Gastrocnemius medialis (tissue), 4 donors: Measurements from ENCODE around the gene PKNOX2.

Source experiments
- POLR2A ChIP-seq, 2 donors: fragments of 450-650 bp; IDR thresholded peaks; one replicate each; pipeline ENCODE4 v1.6.1; 2017; ENCODE audit warnings: antibody characterized with exemption in 2 of 2, mild to moderate bottlenecking in 2 of 2, moderate library complexity in 2 of 2
- TF ChIP-seq, protein P1 (sequence below), 5 experiments: fragments of 450-650 bp in 3 of 5; fragments of 200-600 bp in 2 of 5; sonication (generic) in 2 of 5; IDR thresholded peaks in 4 of 5; conservative IDR thresholded peaks in 1 of 5; 1 replicate in 4 of 5; 2 replicates in 1 of 5; pipeline ENCODE4 v1.5.1; 2016 to 2019; ENCODE audit warnings: antibody characterized with exemption in 5 of 5, mild to moderate bottlenecking in 3 of 5, moderate library complexity in 3 of 5

GRCh38 chr11:125373426-125374391, 209.2 kb downstream of the PKNOX2 start:
- TF ChIP-seq, protein P1, sequence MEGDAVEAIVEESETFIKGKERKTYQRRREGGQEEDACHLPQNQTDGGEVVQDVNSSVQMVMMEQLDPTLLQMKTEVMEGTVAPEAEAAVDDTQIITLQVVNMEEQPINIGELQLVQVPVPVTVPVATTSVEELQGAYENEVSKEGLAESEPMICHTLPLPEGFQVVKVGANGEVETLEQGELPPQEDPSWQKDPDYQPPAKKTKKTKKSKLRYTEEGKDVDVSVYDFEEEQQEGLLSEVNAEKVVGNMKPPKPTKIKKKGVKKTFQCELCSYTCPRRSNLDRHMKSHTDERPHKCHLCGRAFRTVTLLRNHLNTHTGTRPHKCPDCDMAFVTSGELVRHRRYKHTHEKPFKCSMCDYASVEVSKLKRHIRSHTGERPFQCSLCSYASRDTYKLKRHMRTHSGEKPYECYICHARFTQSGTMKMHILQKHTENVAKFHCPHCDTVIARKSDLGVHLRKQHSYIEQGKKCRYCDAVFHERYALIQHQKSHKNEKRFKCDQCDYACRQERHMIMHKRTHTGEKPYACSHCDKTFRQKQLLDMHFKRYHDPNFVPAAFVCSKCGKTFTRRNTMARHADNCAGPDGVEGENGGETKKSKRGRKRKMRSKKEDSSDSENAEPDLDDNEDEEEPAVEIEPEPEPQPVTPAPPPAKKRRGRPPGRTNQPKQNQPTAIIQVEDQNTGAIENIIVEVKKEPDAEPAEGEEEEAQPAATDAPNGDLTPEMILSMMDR (IDR thresholded peaks at IDR 0.05 in 4 of 5, conservative IDR thresholded peaks at IDR 0.05 in 1 of 5) = no peak
- TF ChIP-seq POLR2A (IDR thresholded peaks at IDR 0.05) = no peak
